NOMO-1 treated with DMSO at 0.1 percent for 48 hours (cell line): Measurements from ENCODE around the gene ATF1.
"Not testable (repeated sequence)": the region's sequence is repeated elsewhere in the genome, so short reads cannot be mapped to it uniquely, and the experiment has no call there.

Experiments used
- DNase-seq: peaks from one replicate; lab custom pipeline; 2025; ENCODE audit not compliant: unreplicated experiment; lab: John Stamatoyannopoulos, UW

Gene ATF1

GRCh38 chr12:50790081-50790480, 26.2 kb downstream of the ATF1 start:
- DNase-seq: no peak

DNA sequence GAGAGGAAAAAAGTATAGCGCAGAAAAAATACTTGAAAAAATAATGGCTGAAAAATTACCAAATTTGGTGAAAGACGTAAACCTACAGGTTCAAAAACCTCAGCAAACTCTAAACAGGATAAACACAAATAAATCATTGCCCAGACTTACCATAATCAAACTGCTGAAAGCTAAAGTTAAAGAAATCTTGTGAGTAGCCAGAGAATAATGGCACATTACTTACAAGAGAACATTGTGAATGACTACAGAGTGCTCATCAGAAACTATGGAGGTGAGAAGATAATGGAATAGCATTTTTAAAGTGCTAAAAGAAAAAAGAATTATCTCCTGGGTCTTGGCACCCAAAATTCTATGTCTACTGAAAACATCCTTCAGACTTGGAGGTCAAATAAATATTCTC, 36.0 kb downstream of the ATF1 start:
- no peak for DNase-seq

GRCh38 chr12:50803230-50803875, 39.5 kb downstream of the ATF1 start:
- DNase-seq: no peak

- DNase-seq: no peak
Measured at GRCh38 chr12:50806176-50806575, 42.3 kb downstream of the ATF1 start.

DNA sequence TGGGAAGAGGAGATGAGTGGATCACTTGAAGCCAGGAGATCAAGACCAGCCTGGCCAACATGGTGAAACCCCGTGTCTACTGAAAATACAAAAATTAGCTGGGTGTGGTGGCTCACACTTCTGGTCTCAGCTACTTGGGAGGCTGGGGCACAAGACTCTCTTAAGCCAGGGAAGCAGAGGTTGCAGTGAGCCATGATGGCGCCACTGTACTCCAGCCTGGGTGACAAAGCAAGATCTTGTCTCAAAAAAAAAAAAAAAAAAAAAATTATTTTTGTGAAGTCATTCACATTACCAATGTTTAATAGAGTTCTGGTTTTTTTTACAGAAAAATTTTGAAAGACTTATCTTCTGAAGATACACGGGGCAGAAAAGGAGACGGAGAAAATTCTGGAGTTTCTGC, 45.2 kb downstream of the ATF1 start:
- DNase-seq: not testable (repeated sequence)

DNA sequence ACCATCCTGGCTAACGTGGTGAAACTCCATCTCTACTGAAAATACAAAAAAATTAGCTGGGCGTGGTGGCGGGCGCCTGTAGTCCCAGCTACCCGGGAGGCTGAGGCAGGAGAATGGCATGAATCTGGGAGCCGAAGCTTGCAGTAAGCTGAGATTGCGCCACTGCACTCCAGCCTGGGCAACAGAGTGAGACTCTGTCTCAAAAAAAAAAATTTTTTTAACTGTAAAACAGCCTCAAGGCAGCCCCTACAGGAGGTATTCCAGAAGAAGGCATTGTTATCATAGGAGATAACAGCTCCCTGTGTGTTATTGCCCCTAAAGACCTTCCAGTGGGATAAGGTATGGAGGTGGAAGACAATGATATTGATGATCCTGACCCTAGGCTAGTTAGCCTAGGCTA, 51.0 kb downstream of the ATF1 start:
- DNase-seq: not testable (repeated sequence)

DNA sequence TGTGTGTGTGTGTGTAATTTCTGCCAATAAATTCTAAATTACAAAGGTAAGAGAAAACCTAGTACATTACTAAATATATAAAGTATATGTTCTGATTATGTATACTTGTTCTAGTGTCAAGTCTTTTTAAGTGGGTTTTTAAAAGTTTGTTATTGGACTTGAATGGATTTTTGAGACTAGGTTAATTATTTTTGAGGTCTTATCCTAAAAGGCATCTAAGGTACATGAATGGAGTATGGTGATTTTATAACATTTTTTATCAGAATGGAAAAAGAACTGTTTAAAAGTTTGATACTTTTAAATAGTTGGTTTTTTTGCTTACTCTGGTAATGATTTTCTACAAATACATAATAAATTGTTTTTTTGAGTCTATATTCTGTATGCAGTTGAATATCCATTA, 56.3 kb downstream of the ATF1 start:
- DNase-seq: no peak

GRCh38 chr12:50822082-50822481, 58.2 kb downstream of the ATF1 start:
- no peak for DNase-seq

- DNase-seq: not testable (repeated sequence)
Measured at GRCh38 chr12:50823724-50824123, 59.8 kb downstream of the ATF1 start.

- no peak for DNase-seq
Measured at GRCh38 chr12:50824914-50825313, 61.0 kb downstream of the ATF1 start.

- DNase-seq: peak; percentile 78
Measured at GRCh38 chr12:50825372-50825838, 61.5 kb downstream of the ATF1 start.

DNA sequence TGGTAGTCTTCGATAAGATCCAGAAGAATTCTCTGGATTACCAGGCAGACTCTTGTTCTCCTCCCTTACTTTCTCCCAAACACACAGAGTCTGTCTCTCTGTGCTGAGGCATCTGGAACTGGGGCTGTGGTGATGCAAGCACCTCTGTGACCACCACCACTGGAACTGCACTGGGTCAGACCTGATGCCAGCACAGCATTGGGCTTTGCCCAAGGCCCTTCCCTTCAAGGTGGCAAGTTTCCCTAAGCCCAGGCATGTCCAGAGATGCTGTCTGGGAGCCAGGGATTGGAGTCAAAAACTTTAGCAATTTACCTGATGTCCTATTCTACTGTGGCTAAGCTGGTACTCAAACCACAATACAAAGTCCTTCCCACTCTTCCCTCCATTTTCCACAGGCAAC, 64.2 kb downstream of the ATF1 start:
- no peak for DNase-seq

- DNase-seq: no peak
Measured at GRCh38 chr12:50828886-50829285, 65.0 kb downstream of the ATF1 start.

DNA sequence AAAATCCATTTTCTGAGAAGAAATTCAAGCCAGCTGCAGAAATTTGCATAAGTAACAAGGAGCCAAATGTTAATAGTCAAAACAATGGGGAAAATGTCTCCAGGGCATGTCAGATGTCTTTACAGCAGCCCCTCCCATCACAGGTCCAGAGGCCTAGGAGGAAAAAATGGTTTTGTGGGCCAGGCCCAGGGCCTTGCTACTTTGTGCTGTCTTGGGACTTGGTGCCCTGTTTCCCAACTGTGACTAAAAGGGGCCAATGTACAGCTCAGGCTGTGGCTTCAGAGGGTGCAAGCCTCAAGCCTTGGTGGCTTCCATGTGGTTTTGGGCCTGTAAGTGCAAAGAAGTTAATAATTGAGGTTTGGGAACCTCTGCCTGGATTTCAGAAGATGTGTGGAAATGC, 69.9 kb downstream of the ATF1 start:
- DNase-seq: not testable (repeated sequence)

- DNase-seq: no peak
Measured at GRCh38 chr12:50839042-50839441, 75.1 kb downstream of the ATF1 start.

- DNase-seq: no peak
Measured at GRCh38 chr12:50840809-50841487, 77.0 kb downstream of the ATF1 start.

GRCh38 chr12:50841716-50842531, 78.0 kb downstream of the ATF1 start:
- DNase-seq: no peak

DNA sequence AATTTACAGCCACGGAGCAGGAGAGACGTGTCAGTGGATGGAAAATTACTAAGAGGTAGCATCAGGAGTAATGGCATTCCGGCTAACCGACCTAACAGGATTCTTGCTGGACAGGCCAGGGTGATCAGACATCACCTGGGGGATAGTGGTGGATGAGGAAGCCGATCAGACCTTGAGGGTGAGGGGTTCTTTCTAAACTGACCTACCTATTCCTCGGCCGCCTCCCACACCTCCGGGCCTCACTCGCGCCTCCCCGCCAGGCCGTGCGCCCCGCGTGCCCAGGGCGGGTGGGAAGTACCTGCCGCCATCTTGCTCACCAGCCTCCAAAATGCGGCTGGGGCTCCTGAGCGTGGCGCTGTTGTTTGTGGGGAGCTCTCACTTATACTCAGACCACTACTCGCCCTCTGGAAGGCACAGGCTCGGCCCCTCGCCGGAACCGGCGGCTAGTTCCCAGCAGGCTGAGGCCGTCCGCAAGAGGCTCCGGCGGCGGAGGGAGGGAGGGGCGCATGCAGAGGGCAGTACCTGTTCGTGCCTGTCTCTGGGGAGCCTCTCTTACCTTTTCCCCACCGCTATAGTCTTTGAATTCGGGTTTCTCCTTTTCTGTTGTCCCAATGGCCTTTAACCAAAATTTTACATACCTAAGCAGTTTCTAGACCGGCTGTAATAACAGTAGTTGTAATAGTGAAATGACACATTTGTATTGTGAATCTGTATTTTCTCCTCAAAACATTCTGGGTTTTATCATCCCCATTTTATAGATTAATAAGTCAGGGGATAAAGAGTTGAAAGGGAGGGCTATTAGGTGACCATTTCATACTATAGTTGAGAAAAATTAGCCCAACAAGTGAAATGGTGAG, 79.0 kb downstream of the ATF1 start, which contains the start of gene TMPRSS12:
TSS of gene TMPRSS12 (plus strand) at position 290 of the 857 bp plus-strand sequence. CDS start at position 329, 39 bp downstream.
- DNase-seq: no peak

- no peak for DNase-seq
Measured at GRCh38 chr12:50845021-50845647, 81.2 kb downstream of the ATF1 start.

- no peak for DNase-seq
Measured at GRCh38 chr12:50848963-50849362, 85.1 kb downstream of the ATF1 start.
